ENCODE results near the gene MYO1G. TPM values are rescaled to one million over a fixed set of nuclear protein-coding genes. Genes with fewer than 3 reads are reported as not detected.
"Not testable (repeated sequence)": the region's sequence is repeated elsewhere in the genome, so short reads cannot be mapped to it uniquely, and the experiment has no call there.

MYO1G gene
- total and polyA plus RNA-seq, 4 donors, result 11.9 to 76.8 (median 33.2) TPM

GRCh38 chr7:44935016-44935415, 43.8 kb downstream of the MYO1G start:
- no peaks in the 10 kb centered on the region for H3K36me3 ChIP-seq (ENCODE audit: control insufficient read depth in 4 of 4, insufficient read depth in 4 of 4, low read length in 4 of 4)
- H3K9ac ChIP-seq (ENCODE audit: insufficient read depth in 1 of 2, low read length in 2 of 2), result no peak overlapping the region
- no peaks in the 10 kb centered on the region for H3K4me1 ChIP-seq (ENCODE audit: control insufficient read depth in 5 of 5, insufficient read depth in 5 of 5, low read length in 5 of 5)
- peaks cover 0 to 4% (median 0%) of the 10 kb centered on the region in 3 donors for H3K27me3 ChIP-seq (ENCODE audit: control insufficient read depth in 3 of 3, insufficient read depth in 3 of 3, low read length in 2 of 3)
- ATAC-seq (ENCODE audit: insufficient read depth, low FRiP score), result no peak
- no peak overlapping the region for H3K4me3 ChIP-seq
- TF ChIP-seq CTCF (IDR thresholded peaks at IDR 0.05; ENCODE audit: control extremely low read depth, extremely low read depth), result no peak
- no peak overlapping the region for H3K27ac ChIP-seq (ENCODE audit: low read depth in 1 of 2, low read length in 1 of 2)
- DNase-seq, result no peak
- 22 to 57% methylated on average over 1 of the region's 1 CpG for WGBS, 2 donors
- no peaks in the 10 kb centered on the region for H3K9me3 ChIP-seq (ENCODE audit: control insufficient read depth in 4 of 4, insufficient read depth in 3 of 4, low read length in 3 of 4)

GRCh38 chr7:44934510-44934909, 44.3 kb downstream of the MYO1G start:
- H3K27me3 ChIP-seq (ENCODE audit: control insufficient read depth in 3 of 3, insufficient read depth in 3 of 3, low read length in 2 of 3); H3K27ac ChIP-seq (ENCODE audit: low read depth in 1 of 2, low read length in 1 of 2); H3K36me3 ChIP-seq (ENCODE audit: control insufficient read depth in 4 of 4, insufficient read depth in 4 of 4, low read length in 4 of 4); H3K4me1 ChIP-seq (ENCODE audit: control insufficient read depth in 5 of 5, insufficient read depth in 5 of 5, low read length in 5 of 5); DNase-seq; H3K9ac ChIP-seq (ENCODE audit: insufficient read depth in 1 of 2, low read length in 2 of 2); ATAC-seq (ENCODE audit: insufficient read depth, low FRiP score); H3K9me3 ChIP-seq (ENCODE audit: control insufficient read depth in 4 of 4, insufficient read depth in 3 of 4, low read length in 3 of 4); H3K4me3 ChIP-seq: not testable (repeated sequence)
- 82 to 91% methylated on average over 5 of the region's 5 CpGs for WGBS, 2 donors

- Histone ChIP-seq H3K9ac (ENCODE audit: insufficient read depth in 1 of 2, low read length in 2 of 2) (no peak overlapping the region), H3K4me1 (ENCODE audit: control insufficient read depth in 5 of 5, insufficient read depth in 5 of 5, low read length in 5 of 5) (no peaks in the 10 kb centered on the region), H3K27ac (ENCODE audit: low read depth in 1 of 2, low read length in 1 of 2) (no peak overlapping the region), H3K27me3 (ENCODE audit: control insufficient read depth in 3 of 3, insufficient read depth in 3 of 3, low read length in 2 of 3) (peaks cover 0 to 3% (median 0%) of the 10 kb centered on the region in 3 donors), H3K36me3 (ENCODE audit: control insufficient read depth in 4 of 4, insufficient read depth in 4 of 4, low read length in 4 of 4) (no peaks in the 10 kb centered on the region), H3K9me3 (ENCODE audit: control insufficient read depth in 4 of 4, insufficient read depth in 3 of 4, low read length in 3 of 4) (no peaks in the 10 kb centered on the region), H3K4me3 (no peak overlapping the region)
- no peak for TF ChIP-seq CTCF (IDR thresholded peaks at IDR 0.05; ENCODE audit: control extremely low read depth, extremely low read depth)
- no peak for DNase-seq
- no peak for ATAC-seq (ENCODE audit: insufficient read depth, low FRiP score)
- 92 to 96% methylated on average over 6 of the region's 6 CpGs for WGBS, 2 donors
Observed at GRCh38 chr7:44930921-44931320, 47.9 kb downstream of the MYO1G start.

- no peak overlapping the region for H3K27ac ChIP-seq (ENCODE audit: low read depth in 1 of 2, low read length in 1 of 2)
- WGBS, 2 donors, result 62 to 67% methylated on average over 8 of the region's 8 CpGs
- no peaks in the 10 kb centered on the region for H3K4me1 ChIP-seq (ENCODE audit: control insufficient read depth in 5 of 5, insufficient read depth in 5 of 5, low read length in 5 of 5)
- H3K36me3 ChIP-seq (ENCODE audit: control insufficient read depth in 4 of 4, insufficient read depth in 4 of 4, low read length in 4 of 4), result no peaks in the 10 kb centered on the region
- H3K27me3 ChIP-seq (ENCODE audit: control insufficient read depth in 3 of 3, insufficient read depth in 3 of 3, low read length in 2 of 3), result peaks cover 0 to 3% (median 0%) of the 10 kb centered on the region in 3 donors
- DNase-seq (no peak), ATAC-seq (ENCODE audit: insufficient read depth, low FRiP score) (no peak)
- H3K9ac ChIP-seq (ENCODE audit: insufficient read depth in 1 of 2, low read length in 2 of 2), result no peak overlapping the region
- H3K4me3 ChIP-seq, result no peak overlapping the region
- TF ChIP-seq CTCF (IDR thresholded peaks at IDR 0.05; ENCODE audit: control extremely low read depth, extremely low read depth), result no peak
- H3K9me3 ChIP-seq (ENCODE audit: control insufficient read depth in 4 of 4, insufficient read depth in 3 of 4, low read length in 3 of 4), result no peaks in the 10 kb centered on the region
Observed at GRCh38 chr7:44922351-44922694, 56.5 kb downstream of the MYO1G start.

Data from lung (tissue), 12 donors.